Activated B cell treated with CpG ODN at 0.5 μM for 24 hours (primary cell): ENCODE data around the gene NQO1. TPM values are rescaled to one million over a fixed set of nuclear protein-coding genes. Genes with fewer than 3 reads are reported as not detected.

ENCODE experiments used
- ATAC-seq: fragments of 200-7000 bp; cut with Tn5 transposase; one replicate; pipeline ENCODE4 v1.10.0; 2021; ENCODE audit warnings: low read depth, mild to moderate bottlenecking, moderate library complexity
- CTCF ChIA-PET: fragments of 350-600 bp; sonication (Branson Sonifier 250); formaldehyde crosslinking; loops from one replicate; lab custom pipeline; 2021; ENCODE audit warnings: antibody characterized with exemption; lab: Charles Lee
- POLR2A ChIA-PET: fragments of 350-600 bp; sonication (Branson Sonifier 250); formaldehyde crosslinking; loops from one replicate; lab custom pipeline; 2021; ENCODE audit warnings: antibody characterized with exemption; lab: Charles Lee
- DNase-seq: peaks from one replicate; pipeline ENCODE4 v3.0.0; 2022
- H3K27ac Mint-ChIP-seq: one replicate; pipeline ENCODE4 v1.8.0; 2020; ENCODE audit warnings: mixed read lengths
- H3K27me3 Mint-ChIP-seq: one replicate; pipeline ENCODE4 v1.8.0; 2021; ENCODE audit warnings: mixed read lengths
- H3K36me3 Mint-ChIP-seq: one replicate; pipeline ENCODE4 v1.8.0; 2021; ENCODE audit warnings: low read depth, mixed read lengths
- H3K4me1 Mint-ChIP-seq: one replicate; pipeline ENCODE4 v1.8.0; 2021; ENCODE audit warnings: mixed read lengths
- H3K4me3 Mint-ChIP-seq: one replicate; pipeline ENCODE4 v1.8.0; 2020; ENCODE audit warnings: mild to moderate bottlenecking, mixed read lengths
- H3K9me3 Mint-ChIP-seq: one replicate; pipeline ENCODE4 v1.8.0; 2020; ENCODE audit warnings: mixed read lengths
- CTCF ChIP-seq: fragments of 200-600 bp; IDR thresholded peaks from one replicate; pipeline ENCODE4 v1.8.0; 2022; ENCODE audit warnings: antibody characterized with exemption, mild to moderate bottlenecking
- intact Hi-C: fragments of 100-400 bp; cut with micrococcal nuclease; formaldehyde crosslinking; loops from one replicate; pipeline ENCODE4 v1.15.1; 2024
- total RNA-seq: library from RNA; stranded (reverse); gene quantifications from 2 replicates; pipeline ENCODE4 v1.2.3, GENCODE V29; 2022

The NQO1 gene
- total RNA-seq, 1 donor from 2014 or later = 5.5 TPM

DNA sequence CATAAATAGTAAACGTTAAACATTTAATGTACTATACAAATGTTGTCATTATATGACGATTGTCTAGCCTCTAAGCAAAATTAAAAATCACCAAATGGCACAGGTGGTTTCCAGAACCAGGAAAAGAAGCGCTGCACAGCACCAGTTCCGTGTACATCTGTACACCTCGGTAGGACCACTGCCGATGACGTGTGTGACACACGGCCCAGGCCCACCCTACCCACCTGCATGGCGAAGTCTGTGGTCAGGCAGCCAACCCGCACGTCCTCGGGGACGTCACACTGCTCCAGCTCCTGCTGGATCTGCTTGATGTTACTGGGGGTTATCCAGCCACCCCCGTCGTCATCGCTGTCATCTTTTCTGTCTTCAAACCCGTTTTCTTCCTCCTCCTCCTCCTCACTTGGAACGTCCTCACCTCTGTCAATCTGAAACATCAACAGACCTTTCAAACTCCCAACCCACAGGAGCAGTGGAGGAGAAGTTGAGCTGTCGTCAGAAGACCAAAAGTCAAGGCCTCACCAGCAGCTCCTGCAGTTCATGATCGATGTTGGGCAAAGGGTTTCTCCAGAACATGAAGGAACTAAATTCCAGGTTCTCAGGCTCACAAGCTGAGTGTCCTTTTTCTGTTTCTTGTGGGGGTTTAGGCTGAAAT, 22.5 kb upstream of the NQO1 start:
- ChIA-PET CTCF (no interaction called here), POLR2A (interaction anchor here (0.6 kb wide), 1 partner anchor 411 kb away, joined by 4 read pairs; no protein-coding TSS in a partner anchor)
- H3K9me3 Mint-ChIP-seq = no peaks in the 10 kb centered on the region
- no peak overlapping the region for H3K4me3 Mint-ChIP-seq
- ATAC-seq (no peak), DNase-seq (no peak)
- H3K27me3 Mint-ChIP-seq = no peaks in the 10 kb centered on the region
- intact Hi-C loops = no loop called here
- TF ChIP-seq CTCF = no peak
- peaks cover 79% of the 10 kb centered on the region for H3K36me3 Mint-ChIP-seq
- H3K4me1 Mint-ChIP-seq = peaks cover 18% of the 10 kb centered on the region
- H3K27ac Mint-ChIP-seq = no peak overlapping the region

GRCh38 chr16:69747115-69747514, 20.8 kb upstream of the NQO1 start:
- Mint-ChIP-seq H3K4me1 (peaks cover 1% of the 10 kb centered on the region), H3K27ac (no peak overlapping the region), H3K4me3 (no peak overlapping the region), H3K36me3 (peaks cover 88% of the 10 kb centered on the region), H3K27me3 (no peaks in the 10 kb centered on the region), H3K9me3 (no peaks in the 10 kb centered on the region)
- DNase-seq (no peak), ATAC-seq (no peak)
- no peak for TF ChIP-seq CTCF
- ChIA-PET CTCF (no interaction called here), POLR2A (no interaction called here)
- intact Hi-C loops = no loop called here

- H3K9me3 Mint-ChIP-seq = no peaks in the 10 kb centered on the region
- intact Hi-C loops = no loop called here
- H3K27me3 Mint-ChIP-seq = no peaks in the 10 kb centered on the region
- ChIA-PET POLR2A (interaction anchor here (1.4 kb wide), 1 partner anchor 9 kb away, joined by 4 read pairs; the partner anchor contains the start of gene NOB1), CTCF (interaction anchor here (1.0 to 1.3 kb wide), 2 partner anchors 8 to 37 kb away, joined by 3 read pairs; partner anchors contain the start of gene NOB1)
- DNase-seq (no peak), ATAC-seq (no peak)
- H3K27ac Mint-ChIP-seq = no peak overlapping the region
- H3K36me3 Mint-ChIP-seq = peaks cover 88% of the 10 kb centered on the region
- no peaks in the 10 kb centered on the region for H3K4me1 Mint-ChIP-seq
- H3K4me3 Mint-ChIP-seq = no peak overlapping the region
- no peak for TF ChIP-seq CTCF
Measured at GRCh38 chr16:69745959-69746358, 19.6 kb upstream of the NQO1 start.

DNA sequence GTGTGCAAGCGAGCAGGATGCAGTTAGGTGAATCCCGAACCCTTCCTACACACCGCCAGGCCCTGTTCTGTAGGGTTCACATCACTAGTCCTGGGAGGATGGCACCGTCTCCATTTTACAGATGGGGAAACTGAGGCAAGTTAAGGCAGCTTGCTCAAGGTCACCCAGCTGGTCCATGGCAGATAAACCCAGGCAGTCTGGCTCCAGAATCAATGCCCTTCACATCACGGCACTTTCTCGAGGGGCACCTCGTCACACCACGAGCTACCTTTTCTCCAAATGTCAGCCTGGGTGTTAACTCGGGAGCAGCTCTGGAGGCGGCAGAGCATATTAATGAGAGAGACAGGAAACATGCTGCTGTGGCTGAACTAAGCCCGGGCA, 18.9 kb upstream of the NQO1 start:
- POLR2A ChIA-PET = interaction anchor here (1.4 kb wide), 1 partner anchor 9 kb away, joined by 4 read pairs; the partner anchor contains the start of gene NOB1
- intact Hi-C loops = no loop called here
- no peaks in the 10 kb centered on the region for H3K27me3 Mint-ChIP-seq
- no peak for ATAC-seq
- no peak for DNase-seq
- H3K36me3 Mint-ChIP-seq = peaks cover 87% of the 10 kb centered on the region
- no peaks in the 10 kb centered on the region for H3K9me3 Mint-ChIP-seq
- TF ChIP-seq CTCF = no peak
- H3K4me1 Mint-ChIP-seq = no peaks in the 10 kb centered on the region
- H3K27ac Mint-ChIP-seq = peak overlapping the region; percentile 53
- CTCF ChIA-PET = interaction anchor here (1.3 kb wide), 1 partner anchor 9 kb away, joined by 3 read pairs; the partner anchor contains the start of gene NOB1
- H3K4me3 Mint-ChIP-seq = no peak overlapping the region

GRCh38 chr16:69744363-69745231, 18.2 kb upstream of the NQO1 start:
- intact Hi-C loops = no loop called here
- H3K27me3 Mint-ChIP-seq = no peaks in the 10 kb centered on the region
- peak overlapping the region; percentile 53 for H3K27ac Mint-ChIP-seq
- ChIA-PET POLR2A (no interaction called here), CTCF (interaction anchor here (1.3 kb wide), 1 partner anchor 10 kb away, joined by 3 read pairs; the partner anchor contains the start of gene NOB1)
- no peak for TF ChIP-seq CTCF
- DNase-seq (no peak), ATAC-seq (no peak)
- H3K36me3 Mint-ChIP-seq = peaks cover 90% of the 10 kb centered on the region
- H3K9me3 Mint-ChIP-seq = no peaks in the 10 kb centered on the region
- no peaks in the 10 kb centered on the region for H3K4me1 Mint-ChIP-seq
- no peak overlapping the region for H3K4me3 Mint-ChIP-seq
